ENCODE data around the gene SLC12A7.
"Not testable (repeated sequence)": the region's sequence is repeated elsewhere in the genome, so short reads cannot be mapped to it uniquely, and the experiment has no call there.

SLC12A7 gene

GRCh38 chr5:1136814-1137213 is 25.0 kb upstream of the SLC12A7 start:
- TF ChIP-seq POLR2A (IDR thresholded peaks at IDR 0.05; ENCODE audit: low read length): no peak
- no peak for TF ChIP-seq GATA1 (IDR thresholded peaks at IDR 0.05; ENCODE audit: low read depth, low read length)
- no peak for DNase-seq

GRCh38 chr5:1135696-1136525 is 24.0 kb upstream of the SLC12A7 start:
- DNase-seq: no peak
- no peak for TF ChIP-seq GATA1 (IDR thresholded peaks at IDR 0.05; ENCODE audit: low read depth, low read length)
- no peak for TF ChIP-seq POLR2A (IDR thresholded peaks at IDR 0.05; ENCODE audit: low read length)

GRCh38 chr5:1134478-1134877 is 22.6 kb upstream of the SLC12A7 start:
- TF ChIP-seq POLR2A (IDR thresholded peaks at IDR 0.05; ENCODE audit: low read length) (no peak), GATA1 (IDR thresholded peaks at IDR 0.05; ENCODE audit: low read depth, low read length) (no peak)
- DNase-seq: no peak

DNA sequence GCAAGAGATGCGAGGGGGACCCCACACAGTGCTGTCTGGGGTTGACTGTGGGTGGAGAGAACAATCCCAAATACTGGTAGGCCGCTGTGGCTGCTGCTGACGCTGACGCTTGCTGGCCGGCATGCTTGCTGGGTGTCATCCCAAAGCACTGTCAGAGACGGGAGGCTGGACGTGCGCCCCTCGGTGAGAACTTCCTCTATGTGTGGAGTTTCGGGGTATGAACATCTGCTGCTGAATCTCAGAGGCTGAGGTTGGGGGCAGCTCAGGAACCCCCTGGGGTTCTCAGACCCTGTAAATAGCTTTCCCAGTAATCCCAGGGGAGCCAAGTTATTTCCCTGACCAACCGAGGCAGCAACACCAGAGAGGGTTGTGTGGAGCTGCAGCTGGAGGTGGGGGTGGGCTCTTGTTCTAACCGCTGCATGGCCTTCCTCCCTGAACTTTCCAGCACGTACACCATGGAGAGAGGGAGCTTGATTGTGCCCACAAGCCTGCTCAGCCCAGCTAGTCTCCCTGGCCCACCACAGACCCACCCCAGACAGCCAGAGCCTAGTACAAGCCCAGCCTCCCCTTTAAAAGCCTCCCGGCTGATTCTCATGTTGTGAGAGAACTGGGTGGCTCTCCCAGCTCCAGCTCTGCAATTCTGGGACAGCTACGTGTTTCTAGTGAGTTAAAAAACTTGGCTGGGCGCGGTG is 21.8 kb upstream of the SLC12A7 start:
- TF ChIP-seq POLR2A (IDR thresholded peaks at IDR 0.05; ENCODE audit: low read length) (no peak), GATA1 (IDR thresholded peaks at IDR 0.05; ENCODE audit: low read depth, low read length) (no peak)
- no peak for DNase-seq

DNA sequence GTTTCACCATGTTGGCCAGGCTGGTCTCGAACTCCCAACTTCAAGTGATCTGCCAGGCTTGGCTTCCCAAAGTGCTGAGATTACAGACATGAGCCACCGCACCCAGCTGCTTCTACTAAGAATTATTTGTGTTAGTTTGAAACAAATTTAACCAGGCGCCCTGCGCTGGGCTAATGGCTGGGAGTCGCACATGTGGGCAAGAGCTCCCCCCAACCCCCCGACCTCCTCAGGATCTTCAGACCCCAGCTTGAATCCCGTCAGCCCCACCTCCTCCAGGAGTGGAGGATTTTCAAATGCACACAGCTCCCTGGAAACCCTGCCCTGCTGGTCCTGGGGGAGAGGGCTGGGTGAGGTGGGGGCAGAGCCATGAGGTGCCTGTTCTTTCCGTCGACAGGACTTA is 21.2 kb upstream of the SLC12A7 start:
- TF ChIP-seq GATA1 (IDR thresholded peaks at IDR 0.05; ENCODE audit: low read depth, low read length) (no peak), POLR2A (IDR thresholded peaks at IDR 0.05; ENCODE audit: low read length) (no peak)
- DNase-seq: no peak

- DNase-seq: no peak
- TF ChIP-seq POLR2A (IDR thresholded peaks at IDR 0.05; ENCODE audit: low read length) (no peak), GATA1 (IDR thresholded peaks at IDR 0.05; ENCODE audit: low read depth, low read length) (no peak)
Measured at GRCh38 chr5:1132570-1132969, 20.7 kb upstream of the SLC12A7 start.

DNA sequence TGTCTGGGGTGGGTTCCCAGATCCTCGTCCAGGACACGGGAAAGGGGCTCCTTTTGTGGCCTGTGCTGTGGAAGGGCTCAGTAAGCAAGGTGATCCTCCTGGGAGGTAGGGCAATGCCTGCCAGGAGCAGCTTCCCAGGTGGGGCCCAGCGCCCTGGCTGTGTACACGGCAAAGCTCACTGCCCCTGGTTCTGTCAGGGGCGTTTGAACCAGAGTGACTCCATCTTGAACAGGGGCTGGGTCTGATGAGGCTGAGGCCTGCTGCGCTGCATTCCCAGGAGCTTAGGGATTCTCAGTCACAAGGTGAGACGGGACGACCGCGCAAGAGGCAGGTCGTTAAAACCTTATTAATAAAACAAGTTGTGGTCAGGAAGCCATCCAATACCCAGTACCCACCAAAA is 19.9 kb upstream of the SLC12A7 start:
- DNase-seq: no peak
- TF ChIP-seq POLR2A (IDR thresholded peaks at IDR 0.05; ENCODE audit: low read length) (no peak), GATA1 (IDR thresholded peaks at IDR 0.05; ENCODE audit: low read depth, low read length) (no peak)

GRCh38 chr5:1131191-1131621 is 19.3 kb upstream of the SLC12A7 start:
- no peak for TF ChIP-seq POLR2A (IDR thresholded peaks at IDR 0.05; ENCODE audit: low read length)
- TF ChIP-seq GATA1 (IDR thresholded peaks at IDR 0.05; ENCODE audit: low read depth, low read length): no peak
- DNase-seq: no peak

- no peak for DNase-seq
- TF ChIP-seq POLR2A (IDR thresholded peaks at IDR 0.05; ENCODE audit: low read length): no peak
- TF ChIP-seq GATA1 (IDR thresholded peaks at IDR 0.05; ENCODE audit: low read depth, low read length): no peak
Measured at GRCh38 chr5:1130218-1130946, 18.5 kb upstream of the SLC12A7 start.

DNA sequence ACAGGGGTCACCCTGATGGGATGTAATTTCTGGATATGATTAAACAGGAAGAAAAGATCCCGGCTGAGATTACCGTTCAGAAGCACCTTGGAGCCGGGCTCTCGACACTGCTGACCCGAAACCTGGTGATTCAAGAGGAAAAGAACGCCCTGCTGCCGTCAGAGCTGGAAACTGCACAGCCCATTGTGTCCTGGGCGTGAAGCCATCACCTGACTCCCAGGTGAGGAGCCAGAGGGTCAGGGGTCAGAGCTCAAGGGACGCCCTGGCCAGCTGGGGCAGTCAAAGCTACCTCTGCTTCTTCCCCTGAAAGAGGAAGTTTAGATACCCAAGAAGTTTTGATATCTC is 17.8 kb upstream of the SLC12A7 start:
- DNase-seq: no peak

DNA sequence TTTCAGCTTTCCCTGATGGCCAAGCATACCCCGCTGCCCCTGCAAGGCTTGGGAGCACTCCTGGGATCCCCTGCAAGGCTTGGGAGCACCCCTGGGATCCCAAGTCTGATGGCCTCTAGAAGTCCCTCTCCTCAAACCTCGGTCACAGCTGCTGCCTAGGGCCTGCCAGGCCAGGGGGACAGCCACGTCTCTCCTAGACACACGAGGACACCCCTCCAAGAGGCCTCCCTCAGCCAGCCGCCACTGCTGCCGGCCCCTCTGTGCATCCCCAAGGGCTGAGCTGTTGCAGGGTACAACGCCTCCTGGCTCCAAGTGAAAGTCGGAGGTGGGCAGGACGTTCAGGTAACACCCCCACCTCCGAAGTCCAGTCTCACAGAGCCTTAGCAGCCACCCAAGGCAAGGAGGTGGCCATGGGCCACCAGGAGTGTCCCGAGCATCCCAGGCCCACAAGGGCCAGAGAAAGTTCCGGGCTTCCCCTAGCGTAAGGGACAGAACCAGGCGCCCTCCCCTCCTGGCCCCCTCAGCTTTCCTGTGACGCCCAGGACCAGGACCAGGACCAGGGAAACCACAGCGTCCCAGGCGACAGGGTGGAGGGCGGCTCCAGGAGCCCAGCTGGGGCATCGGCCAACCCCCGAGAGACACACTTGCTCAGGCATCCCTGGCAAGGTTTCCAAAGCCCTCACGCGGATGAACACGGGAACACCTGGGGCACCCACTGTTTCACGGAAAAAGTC is 17.3 kb upstream of the SLC12A7 start:
- TF ChIP-seq POLR2A (IDR thresholded peaks at IDR 0.05; ENCODE audit: low read length) (no peak), GATA1 (IDR thresholded peaks at IDR 0.05; ENCODE audit: low read depth, low read length) (no peak)
- no peak for DNase-seq

More for the DNA sequence above, 17.8 kb upstream of the SLC12A7 start:
- TF ChIP-seq GATA1 (IDR thresholded peaks at IDR 0.05; ENCODE audit: low read depth, low read length) (no peak), POLR2A (IDR thresholded peaks at IDR 0.05; ENCODE audit: low read length) (no peak)

GRCh38 chr5:1127959-1128785 is 16.3 kb upstream of the SLC12A7 start:
- no peak for DNase-seq
- TF ChIP-seq POLR2A (IDR thresholded peaks at IDR 0.05; ENCODE audit: low read length): no peak
- no peak for TF ChIP-seq GATA1 (IDR thresholded peaks at IDR 0.05; ENCODE audit: low read depth, low read length)

DNA sequence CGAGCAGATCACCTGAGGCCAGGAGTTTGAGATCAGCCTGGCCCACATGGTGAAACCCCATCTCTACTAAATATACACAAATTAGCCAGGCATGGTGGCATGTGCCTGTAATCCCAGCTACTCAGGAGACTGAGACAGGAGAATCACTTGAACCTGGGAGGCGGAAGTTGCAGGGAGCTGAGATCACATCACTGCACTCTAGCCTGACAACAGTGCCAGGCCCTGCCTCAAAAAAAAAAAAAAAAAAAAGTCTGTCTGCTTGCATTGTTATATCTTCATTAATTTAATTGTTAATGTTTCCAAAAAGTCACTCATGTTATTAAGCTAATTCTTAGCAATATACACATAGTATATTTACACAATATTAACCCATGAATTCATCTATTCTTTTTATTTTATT is 13.8 kb upstream of the SLC12A7 start:
- DNase-seq: not testable (repeated sequence)
